HG03432 (cell line): ENCODE data around the gene LBP.
"Not testable (repeated sequence)": the region's sequence is repeated elsewhere in the genome, so short reads cannot be mapped to it uniquely, and the experiment has no call there.

Source experiments
- ATAC-seq: cut with Tn5 transposase; IDR thresholded peaks from one replicate; pipeline ENCODE4 v1.9.1; 2021; ENCODE audit warnings: mild to moderate bottlenecking, moderate library complexity; ENCODE audit not compliant: unreplicated experiment

The LBP gene, protein sequence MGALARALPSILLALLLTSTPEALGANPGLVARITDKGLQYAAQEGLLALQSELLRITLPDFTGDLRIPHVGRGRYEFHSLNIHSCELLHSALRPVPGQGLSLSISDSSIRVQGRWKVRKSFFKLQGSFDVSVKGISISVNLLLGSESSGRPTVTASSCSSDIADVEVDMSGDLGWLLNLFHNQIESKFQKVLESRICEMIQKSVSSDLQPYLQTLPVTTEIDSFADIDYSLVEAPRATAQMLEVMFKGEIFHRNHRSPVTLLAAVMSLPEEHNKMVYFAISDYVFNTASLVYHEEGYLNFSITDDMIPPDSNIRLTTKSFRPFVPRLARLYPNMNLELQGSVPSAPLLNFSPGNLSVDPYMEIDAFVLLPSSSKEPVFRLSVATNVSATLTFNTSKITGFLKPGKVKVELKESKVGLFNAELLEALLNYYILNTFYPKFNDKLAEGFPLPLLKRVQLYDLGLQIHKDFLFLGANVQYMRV

DNA sequence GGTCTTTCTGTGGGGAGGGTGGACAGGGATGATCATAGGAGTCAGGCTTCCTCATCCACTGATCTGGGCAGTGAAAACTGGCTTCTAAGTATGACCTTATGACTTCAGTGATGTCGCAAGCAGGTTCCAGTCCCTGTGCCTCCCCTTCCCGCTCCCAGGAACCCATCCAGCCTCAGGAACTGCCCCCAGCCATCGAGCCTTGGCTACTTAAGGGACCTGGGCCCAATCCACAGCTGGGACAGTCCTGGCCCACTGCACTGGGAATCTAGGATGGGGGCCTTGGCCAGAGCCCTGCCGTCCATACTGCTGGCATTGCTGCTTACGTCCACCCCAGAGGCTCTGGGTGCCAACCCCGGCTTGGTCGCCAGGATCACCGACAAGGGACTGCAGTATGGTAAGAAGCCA, at the start of gene LBP:
Gene LBP (plus strand): TSS at position 236 of the 405 bp plus-strand sequence. CDS start 35 bp downstream, at position 271.
- no peak for ATAC-seq

DNA sequence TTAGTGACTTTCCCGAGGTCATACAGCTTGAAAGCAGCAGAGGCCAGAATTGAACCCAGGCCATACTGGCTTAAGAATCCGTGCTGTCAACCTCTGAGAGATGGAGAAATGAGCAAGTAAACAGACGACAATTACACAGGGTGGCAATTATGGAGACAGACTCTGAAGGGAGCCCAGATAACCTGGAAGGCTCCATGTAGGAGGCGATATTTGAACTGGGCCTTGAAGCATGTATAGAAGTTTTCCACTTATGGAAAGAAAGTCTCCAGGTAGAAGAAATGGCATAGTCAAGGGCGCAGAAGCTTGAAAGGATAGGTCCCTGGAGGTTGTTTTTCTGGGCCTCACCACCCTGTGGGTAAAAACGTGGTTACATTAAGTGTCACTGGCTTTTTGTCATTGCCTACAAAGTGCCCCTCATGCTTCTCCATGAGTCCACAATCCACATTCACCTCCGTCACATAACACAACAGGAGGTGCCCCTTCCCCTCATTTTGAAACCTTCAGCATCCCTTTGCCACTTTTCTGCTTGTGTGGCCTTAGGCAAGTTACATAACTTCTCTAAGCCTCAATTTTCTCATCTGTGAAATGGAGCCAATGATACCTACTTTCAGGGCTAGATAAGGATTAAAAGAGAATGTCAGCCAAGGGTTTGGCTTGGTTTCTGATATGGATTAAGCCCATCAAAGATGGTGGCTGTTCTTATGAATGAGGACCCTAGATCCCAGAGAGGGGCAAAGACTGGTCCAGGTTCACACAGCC, 48.2 kb upstream of the LBP start:
- no peak for ATAC-seq

- no peak for ATAC-seq
Observed at GRCh38 chr20:38298768-38299288, 47.5 kb upstream of the LBP start.

- ATAC-seq, result no peak
Observed at GRCh38 chr20:38299963-38300362, 46.3 kb upstream of the LBP start.

DNA sequence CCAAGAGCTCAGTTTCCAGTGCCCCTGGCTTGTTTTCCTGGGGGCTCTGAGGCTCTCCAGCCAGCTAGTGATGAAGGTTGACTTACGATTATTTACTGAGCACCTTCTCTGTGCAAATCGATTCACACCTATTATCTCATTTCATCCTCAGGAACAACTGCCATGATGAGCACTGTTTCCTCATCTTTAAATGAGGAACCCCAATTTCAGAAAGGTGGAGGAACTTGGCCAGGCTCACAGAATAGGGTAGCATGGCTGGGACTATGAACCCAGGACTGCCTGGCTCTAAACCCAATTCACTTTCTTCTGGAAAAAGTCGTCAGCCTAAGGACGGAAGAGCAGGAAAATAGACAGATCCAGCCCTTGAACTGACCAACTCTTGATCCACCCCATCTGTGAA, 45.8 kb upstream of the LBP start:
- no peak for ATAC-seq

DNA sequence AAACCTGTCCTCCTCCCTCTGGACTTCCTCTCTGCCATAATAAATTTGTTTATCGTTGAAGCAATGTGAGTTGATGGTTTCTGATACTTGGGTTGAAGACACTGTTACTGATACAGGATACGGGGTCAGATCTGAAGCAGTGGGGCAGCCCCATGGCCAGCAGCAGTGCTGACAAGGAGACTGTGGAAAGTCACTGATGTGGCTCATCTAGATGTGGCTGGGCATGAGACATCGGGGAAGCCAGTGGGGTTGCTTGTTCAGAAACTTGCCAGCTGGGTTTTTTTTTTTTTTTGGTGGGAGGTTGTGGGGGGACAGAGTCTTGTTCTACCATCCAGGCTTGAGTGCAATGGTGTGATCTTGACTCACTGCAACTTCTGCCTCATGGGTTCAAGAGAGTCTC, 45.0 kb upstream of the LBP start:
- no peak for ATAC-seq

- no peak for ATAC-seq
Observed at GRCh38 chr20:38302786-38303185, 43.5 kb upstream of the LBP start.

DNA sequence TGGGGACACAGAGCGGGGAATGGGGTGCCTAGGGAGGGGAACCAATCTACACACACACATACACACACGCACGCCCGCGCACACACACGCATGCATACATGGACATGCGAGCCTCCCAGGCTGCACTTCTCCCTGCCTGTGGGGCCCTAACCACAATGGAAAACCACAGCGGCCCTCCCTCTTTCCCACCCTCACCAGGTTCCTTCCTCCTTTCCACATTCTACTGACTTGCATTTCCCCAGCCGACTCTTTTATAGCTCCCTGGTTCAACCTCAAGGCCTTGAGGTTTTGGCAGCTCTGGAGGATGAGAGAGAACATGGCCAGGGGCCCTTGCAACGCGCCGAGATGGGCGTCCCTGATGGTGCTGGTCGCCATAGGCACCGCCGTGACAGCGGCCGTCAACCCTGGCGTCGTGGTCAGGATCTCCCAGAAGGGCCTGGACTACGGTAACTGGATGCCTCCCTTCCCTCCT, 42.3 kb upstream of the LBP start, which contains the start of gene BPI:
Gene BPI (plus strand): TSS at position 249 of the 472 bp plus-strand sequence. CDS start 68 bp downstream, at position 317.
- no peak for ATAC-seq

GRCh38 chr20:38304845-38305447, 41.3 kb upstream of the LBP start:
- ATAC-seq, result no peak

DNA sequence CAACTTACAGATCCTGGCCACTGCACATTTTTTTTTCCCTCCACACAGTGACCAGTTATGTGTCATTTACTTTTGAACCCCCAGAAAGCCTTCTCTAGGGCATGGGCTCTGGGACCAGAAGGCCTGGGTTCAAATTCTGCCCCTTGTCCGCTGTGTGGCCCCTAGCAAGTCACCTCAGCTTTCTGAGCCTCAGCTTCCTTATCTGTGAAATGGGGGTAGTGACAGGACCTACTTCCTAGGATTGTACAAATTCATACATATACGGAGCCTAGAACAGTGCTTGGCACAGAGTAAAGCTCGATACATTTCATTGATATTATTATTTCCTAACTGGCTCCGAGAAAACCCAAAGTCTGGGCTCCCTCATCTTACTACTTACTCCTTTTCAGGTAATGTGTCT, 40.7 kb upstream of the LBP start:
- no peak for ATAC-seq

- no peak for ATAC-seq
Observed at GRCh38 chr20:38306379-38306778, 39.9 kb upstream of the LBP start.

GRCh38 chr20:38307371-38308046, 38.8 kb upstream of the LBP start:
- ATAC-seq, result no peak

DNA sequence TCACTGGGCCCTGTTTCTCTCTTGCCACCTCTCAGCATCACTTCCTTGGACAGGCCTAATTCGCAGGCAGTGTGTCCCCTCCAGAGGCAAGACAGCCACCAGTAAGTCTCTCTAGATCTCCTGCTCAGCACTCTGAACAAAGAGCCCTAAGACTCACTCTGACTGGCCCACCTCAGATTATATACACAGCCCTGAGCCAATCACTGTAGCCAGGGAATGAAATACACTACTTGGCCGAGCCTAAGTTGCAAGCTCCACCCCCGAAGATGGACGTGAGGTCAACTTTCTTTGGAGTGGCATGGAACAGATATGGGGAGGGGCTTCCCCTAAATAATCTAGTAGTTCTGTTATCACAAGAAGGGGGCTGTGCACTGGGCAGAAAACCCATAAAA, 38.2 kb upstream of the LBP start:
- ATAC-seq, result no peak

- ATAC-seq, result no peak
Observed at GRCh38 chr20:38308447-38308846, 37.8 kb upstream of the LBP start.

DNA sequence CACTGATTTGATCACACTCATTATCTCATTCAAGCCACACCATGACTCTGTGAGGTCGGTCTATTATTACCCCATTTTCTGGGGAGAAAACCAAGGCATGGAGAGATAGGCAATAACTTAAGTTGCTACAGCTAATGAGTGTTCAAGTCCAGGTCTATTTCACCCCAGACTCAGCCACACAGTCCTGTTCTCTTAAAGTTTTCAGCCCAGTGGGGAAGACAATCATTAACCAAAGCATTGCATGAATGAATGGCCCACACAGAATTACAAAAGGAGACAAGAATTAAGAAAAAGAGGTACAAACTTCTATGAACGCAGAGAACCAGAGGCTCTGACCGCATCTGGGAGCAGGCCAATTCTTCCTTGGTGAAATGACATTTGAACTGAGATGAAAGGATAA, 35.2 kb upstream of the LBP start:
- no peak for ATAC-seq

GRCh38 chr20:38311491-38311890, 34.8 kb upstream of the LBP start:
- no peak for ATAC-seq

- ATAC-seq, result no peak
Observed at GRCh38 chr20:38313676-38314075, 32.6 kb upstream of the LBP start.

- ATAC-seq, result not testable (repeated sequence)
Observed at GRCh38 chr20:38314350-38314749, 31.9 kb upstream of the LBP start.

GRCh38 chr20:38315290-38315966, 30.9 kb upstream of the LBP start:
- no peak for ATAC-seq

GRCh38 chr20:38316341-38316740, 29.9 kb upstream of the LBP start:
- ATAC-seq, result no peak
